Measurements from ENCODE around the gene CFAP61. TPM values are rescaled to one million over a fixed set of nuclear protein-coding genes. Genes with fewer than 3 reads are reported as not detected.

The CFAP61 gene
- total RNA-seq, 1 donor from 2014 or later = 5.6 TPM

- peaks cover 8% of the 10 kb centered on the region for H3K4me1 Mint-ChIP-seq (ENCODE audit: unreplicated experiment)
- no peak overlapping the region for H3K27ac Mint-ChIP-seq
- H3K27me3 Mint-ChIP-seq = peaks cover 8% of the 10 kb centered on the region
- no peaks in the 10 kb centered on the region for H3K36me3 Mint-ChIP-seq
- DNase-seq (ENCODE audit: extremely low spot score, unreplicated experiment) = no peak
- peaks cover 6% of the 10 kb centered on the region for H3K9me3 Mint-ChIP-seq
- H3K4me3 Mint-ChIP-seq = no peak overlapping the region
- no peak for TF ChIP-seq CTCF (conservative IDR thresholded peaks at IDR 0.05)
Observed at GRCh38 chr20:20230741-20231140, 178.4 kb downstream of the CFAP61 start.

- no peaks in the 10 kb centered on the region for H3K36me3 Mint-ChIP-seq
- peaks cover 8% of the 10 kb centered on the region for H3K27me3 Mint-ChIP-seq
- no peak for DNase-seq (ENCODE audit: extremely low spot score, unreplicated experiment)
- H3K27ac Mint-ChIP-seq = no peak overlapping the region
- no peak overlapping the region for H3K4me3 Mint-ChIP-seq
- peaks cover 8% of the 10 kb centered on the region for H3K4me1 Mint-ChIP-seq (ENCODE audit: unreplicated experiment)
- peaks cover 5% of the 10 kb centered on the region for H3K9me3 Mint-ChIP-seq
- TF ChIP-seq CTCF (conservative IDR thresholded peaks at IDR 0.05) = no peak
Observed at GRCh38 chr20:20231528-20232298, 179.4 kb downstream of the CFAP61 start.

- Mint-ChIP-seq H3K36me3 (no peaks in the 10 kb centered on the region), H3K4me1 (ENCODE audit: unreplicated experiment) (peaks cover 12% of the 10 kb centered on the region), H3K9me3 (no peaks in the 10 kb centered on the region), H3K27me3 (peaks cover 8% of the 10 kb centered on the region), H3K4me3 (no peak overlapping the region), H3K27ac (no peak overlapping the region)
- no peak for TF ChIP-seq CTCF (conservative IDR thresholded peaks at IDR 0.05)
- no peak for DNase-seq (ENCODE audit: extremely low spot score, unreplicated experiment)
Observed at GRCh38 chr20:20233041-20233514, 180.7 kb downstream of the CFAP61 start.

GRCh38 chr20:20235681-20236080, 183.3 kb downstream of the CFAP61 start:
- no peak overlapping the region for H3K4me3 Mint-ChIP-seq
- H3K36me3 Mint-ChIP-seq = no peaks in the 10 kb centered on the region
- no peak for DNase-seq (ENCODE audit: extremely low spot score, unreplicated experiment)
- H3K9me3 Mint-ChIP-seq = no peaks in the 10 kb centered on the region
- peaks cover 12% of the 10 kb centered on the region for H3K4me1 Mint-ChIP-seq (ENCODE audit: unreplicated experiment)
- peaks cover 8% of the 10 kb centered on the region for H3K27me3 Mint-ChIP-seq
- no peak for TF ChIP-seq CTCF (conservative IDR thresholded peaks at IDR 0.05)
- H3K27ac Mint-ChIP-seq = no peak overlapping the region

- Mint-ChIP-seq H3K27me3 (peaks cover 8% of the 10 kb centered on the region), H3K36me3 (no peaks in the 10 kb centered on the region), H3K27ac (no peak overlapping the region), H3K4me1 (ENCODE audit: unreplicated experiment) (peaks cover 4% of the 10 kb centered on the region), H3K4me3 (no peak overlapping the region), H3K9me3 (no peaks in the 10 kb centered on the region)
- DNase-seq (ENCODE audit: extremely low spot score, unreplicated experiment) = no peak
- TF ChIP-seq CTCF (conservative IDR thresholded peaks at IDR 0.05) = peak; percentile 81
Observed at GRCh38 chr20:20237093-20237959, 185.0 kb downstream of the CFAP61 start.
